Ramos (cell line): ENCODE results near the gene CD164.

ENCODE experiments used
- in situ Hi-C: fragments of 300-500 bp; cut with MboI; formaldehyde crosslinking; loops from one replicate; pipeline ENCODE4 v1.14.3; 2022; ENCODE audit warnings: low sequenced_read_pairs; ENCODE audit not compliant: unreplicated experiment

The CD164 gene

GRCh38 chr6:109381747-109382575 lies at the start of gene CD164:
CD164 (minus strand) TSS chr6:109382467; CDS start chr6:109382378, 89 bp downstream.
- in situ Hi-C loops, result loop anchor here (25.0 kb wide), 2 partner anchors 195 to 845 kb away; no protein-coding TSS in a partner anchor

DNA sequence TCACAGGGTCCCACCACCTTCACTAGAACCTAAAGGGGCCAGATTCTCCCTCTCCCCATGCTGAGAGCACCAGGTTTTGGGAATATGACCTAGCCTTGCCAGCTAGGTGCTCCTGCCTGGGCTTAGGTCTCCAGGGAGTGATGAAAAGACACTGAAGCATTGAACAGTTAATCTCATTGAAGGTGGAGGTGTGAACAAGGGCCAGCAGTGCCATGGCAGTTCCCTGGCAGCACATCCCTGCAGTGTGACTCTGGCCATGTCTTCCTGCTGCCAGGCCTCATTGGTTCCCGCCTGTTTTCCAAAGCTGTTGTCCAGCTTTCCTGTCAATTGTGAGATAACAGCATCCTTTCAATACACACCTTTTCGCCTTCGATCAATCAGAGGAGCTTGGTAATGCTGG lies 47.2 kb upstream of the CD164 start:
- in situ Hi-C loops, result no loop called here

GRCh38 chr6:109428889-109429477 lies 46.7 kb upstream of the CD164 start:
- in situ Hi-C loops, result no loop called here

GRCh38 chr6:109424946-109425345 lies 42.7 kb upstream of the CD164 start:
- in situ Hi-C loops, result no loop called here

GRCh38 chr6:109421184-109421583 lies 38.9 kb upstream of the CD164 start:
- in situ Hi-C loops, result no loop called here

- in situ Hi-C loops, result no loop called here
These were observed 38.5 kb upstream of the CD164 start for GRCh38 chr6:109420751-109421150.

DNA sequence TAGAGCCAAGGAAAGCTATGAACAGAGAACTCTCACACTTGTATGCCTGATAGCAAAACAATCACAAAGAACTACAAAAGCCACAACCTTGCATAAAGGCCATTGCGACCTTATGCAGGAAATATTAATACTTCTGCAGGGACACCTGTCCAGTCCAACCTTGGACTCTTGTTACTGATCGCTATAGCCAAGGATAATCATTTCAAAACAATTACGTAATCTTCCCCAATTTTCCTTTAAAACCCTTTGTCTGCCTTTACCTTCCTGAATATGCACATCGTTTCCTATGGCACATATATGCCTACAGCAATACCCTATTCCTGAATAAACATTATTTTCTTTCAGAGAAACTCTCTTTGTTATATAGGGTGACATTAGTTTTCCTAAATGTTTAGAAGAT lies 35.4 kb upstream of the CD164 start:
- in situ Hi-C loops, result no loop called here

DNA sequence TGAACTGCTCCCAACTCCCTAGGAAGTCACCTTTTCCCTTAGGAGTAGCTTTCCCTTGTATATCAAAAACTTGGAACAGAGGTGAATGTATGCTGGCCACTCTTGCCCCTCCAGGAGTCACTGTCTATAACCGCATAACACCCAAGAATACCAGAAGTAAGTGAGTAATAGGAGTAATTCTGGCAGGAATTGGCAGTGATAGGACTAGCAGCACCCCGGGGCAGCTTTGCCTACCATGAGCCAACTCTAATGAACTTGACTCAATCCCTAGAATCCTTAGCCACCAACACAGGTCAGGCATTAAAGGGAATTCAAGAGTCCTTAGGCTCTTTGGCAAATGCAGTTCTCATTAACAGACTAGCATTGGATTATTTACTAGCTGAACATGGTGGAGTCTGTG lies 28.8 kb upstream of the CD164 start:
- in situ Hi-C loops, result no loop called here

DNA sequence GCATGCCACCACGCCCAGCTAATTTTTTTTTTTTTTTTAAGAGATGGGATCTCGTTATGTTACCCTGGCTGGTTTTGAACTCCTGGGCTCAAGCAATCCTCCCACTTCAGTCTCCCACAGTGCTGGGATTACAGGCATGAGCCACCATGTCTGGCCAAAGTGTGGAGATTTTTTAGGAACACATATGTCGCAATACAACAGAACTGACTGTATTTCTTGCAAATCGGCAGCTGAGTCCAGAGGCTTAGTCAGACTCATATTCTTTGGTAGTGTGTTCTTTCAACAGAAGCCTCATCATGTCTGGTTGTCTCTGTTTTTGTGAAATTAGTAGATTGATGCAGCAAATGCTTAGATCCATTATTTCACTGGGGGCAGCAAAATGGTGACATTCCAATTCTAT lies 23.9 kb upstream of the CD164 start:
- in situ Hi-C loops, result no loop called here

DNA sequence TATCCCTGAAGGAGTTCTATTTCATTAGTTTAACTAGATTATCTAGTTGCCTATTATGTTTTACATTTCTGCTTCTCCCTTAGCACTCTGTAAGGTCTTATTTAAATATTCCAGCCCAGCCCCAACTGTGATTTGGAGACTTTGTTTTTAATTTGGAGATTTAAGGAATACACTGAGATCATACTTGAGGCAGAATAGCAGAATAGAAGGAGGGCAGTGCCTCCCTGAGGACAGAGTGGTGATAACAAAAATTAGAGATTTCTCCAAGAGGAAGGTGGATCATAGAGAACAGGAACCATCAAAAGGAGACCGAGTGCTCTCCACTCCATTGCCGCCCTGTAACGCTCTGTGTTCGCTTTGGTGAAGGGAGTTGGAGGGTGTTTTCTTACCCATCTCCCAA lies 14.8 kb upstream of the CD164 start:
- in situ Hi-C loops, result loop anchor here (25.0 kb wide), 2 partner anchors 210 to 860 kb away; no protein-coding TSS in a partner anchor

- in situ Hi-C loops, result loop anchor here (25.0 kb wide), 2 partner anchors 209 to 859 kb away; no protein-coding TSS in a partner anchor
These were observed 13.9 kb upstream of the CD164 start for GRCh38 chr6:109396046-109396718.

GRCh38 chr6:109393886-109394281 lies 11.6 kb upstream of the CD164 start:
- in situ Hi-C loops, result loop anchor here (25.0 kb wide), 2 partner anchors 207 to 857 kb away; no protein-coding TSS in a partner anchor

- in situ Hi-C loops, result loop anchor here (25.0 kb wide), 2 partner anchors 206 to 856 kb away; no protein-coding TSS in a partner anchor
These were observed 11.1 kb upstream of the CD164 start for GRCh38 chr6:109393157-109393885.

- in situ Hi-C loops, result loop anchor here (25.0 kb wide), 2 partner anchors 202 to 852 kb away; no protein-coding TSS in a partner anchor
These were observed 7.5 kb upstream of the CD164 start for GRCh38 chr6:109389650-109390274.

DNA sequence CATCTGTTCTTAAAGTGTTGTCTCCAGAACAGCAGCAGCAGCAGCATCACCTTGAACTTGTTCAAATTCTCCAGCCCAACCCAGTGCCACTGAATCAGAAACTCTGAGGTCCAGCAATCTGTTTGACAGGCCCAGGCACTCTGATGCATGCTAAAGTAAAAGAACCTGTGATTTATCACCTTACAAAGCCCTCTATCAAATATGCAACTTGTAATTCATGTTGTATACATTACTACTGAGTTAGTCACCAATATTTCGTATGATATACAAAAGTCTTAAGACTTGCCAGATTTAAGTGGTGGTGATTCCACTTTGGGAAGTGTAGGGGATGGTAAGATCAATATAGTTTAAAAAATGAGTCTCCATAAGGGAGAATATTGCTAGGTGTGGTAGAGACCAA lies 6.0 kb upstream of the CD164 start:
- in situ Hi-C loops, result loop anchor here (25.0 kb wide), 2 partner anchors 201 to 851 kb away; no protein-coding TSS in a partner anchor

- in situ Hi-C loops, result loop anchor here (25.0 kb wide), 2 partner anchors 196 to 846 kb away; no protein-coding TSS in a partner anchor
These were observed 1.2 kb upstream of the CD164 start for GRCh38 chr6:109383438-109383940.

GRCh38 chr6:109382576-109383437 lies 540 bp upstream of the CD164 start:
- in situ Hi-C loops, result loop anchor here (25.0 kb wide), 2 partner anchors 196 to 846 kb away; no protein-coding TSS in a partner anchor

GRCh38 chr6:109381061-109381746 lies 1.1 kb downstream of the CD164 start:
- in situ Hi-C loops, result loop anchor here (25.0 kb wide), 2 partner anchors 194 to 844 kb away; no protein-coding TSS in a partner anchor
